Hematopoietic multipotent progenitor cell treated with erythropoietin and hydrocortisone succinate and interleukin-3 and kit ligand, for 4 days (in vitro differentiated cells): Measurements from ENCODE around the gene PADI2.

ENCODE experiments used
- DNase-seq: peaks from one replicate; pipeline ENCODE4 v3.0.0-alpha.2; 2015

The PADI2 gene

DNA sequence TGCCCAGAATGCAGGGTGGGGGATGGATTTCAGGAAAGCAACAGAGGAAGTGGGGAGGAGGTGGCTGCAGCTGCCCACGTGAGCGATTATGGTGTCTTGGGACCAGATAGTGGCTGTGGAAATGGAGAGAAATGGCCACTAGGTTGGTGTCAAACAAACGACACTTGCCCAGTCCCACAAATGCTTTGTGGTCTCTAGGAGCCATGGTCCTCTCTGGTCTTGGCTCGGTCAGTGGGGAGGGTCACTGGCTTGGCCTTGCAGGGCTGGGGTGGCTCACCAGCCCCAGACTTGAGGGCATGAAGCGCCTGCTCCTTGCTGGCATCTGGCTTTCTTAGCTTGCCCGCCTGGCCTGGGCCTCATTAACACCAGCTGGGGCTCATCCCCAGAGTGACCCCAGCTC, 7.2 kb downstream of the PADI2 start:
- peak; percentile 15 for DNase-seq

DNA sequence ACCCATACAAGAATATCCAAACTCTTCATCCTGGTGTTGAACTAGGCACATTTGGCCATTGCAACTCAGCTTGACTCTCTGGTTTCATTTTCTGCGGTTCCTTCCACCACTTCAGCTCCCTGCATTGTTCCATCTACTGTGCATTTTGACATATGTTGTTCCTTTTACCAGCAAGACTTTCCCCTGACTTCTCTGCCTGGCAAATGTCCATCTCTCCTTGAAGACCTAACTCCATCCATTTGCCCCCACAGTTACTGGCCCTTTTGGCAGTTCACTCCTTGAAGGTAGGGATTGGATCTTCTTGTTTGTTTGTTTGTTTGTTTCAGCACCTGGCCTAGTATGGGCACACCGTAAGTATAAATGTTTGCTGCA, 8.7 kb downstream of the PADI2 start:
- DNase-seq: no peak

DNA sequence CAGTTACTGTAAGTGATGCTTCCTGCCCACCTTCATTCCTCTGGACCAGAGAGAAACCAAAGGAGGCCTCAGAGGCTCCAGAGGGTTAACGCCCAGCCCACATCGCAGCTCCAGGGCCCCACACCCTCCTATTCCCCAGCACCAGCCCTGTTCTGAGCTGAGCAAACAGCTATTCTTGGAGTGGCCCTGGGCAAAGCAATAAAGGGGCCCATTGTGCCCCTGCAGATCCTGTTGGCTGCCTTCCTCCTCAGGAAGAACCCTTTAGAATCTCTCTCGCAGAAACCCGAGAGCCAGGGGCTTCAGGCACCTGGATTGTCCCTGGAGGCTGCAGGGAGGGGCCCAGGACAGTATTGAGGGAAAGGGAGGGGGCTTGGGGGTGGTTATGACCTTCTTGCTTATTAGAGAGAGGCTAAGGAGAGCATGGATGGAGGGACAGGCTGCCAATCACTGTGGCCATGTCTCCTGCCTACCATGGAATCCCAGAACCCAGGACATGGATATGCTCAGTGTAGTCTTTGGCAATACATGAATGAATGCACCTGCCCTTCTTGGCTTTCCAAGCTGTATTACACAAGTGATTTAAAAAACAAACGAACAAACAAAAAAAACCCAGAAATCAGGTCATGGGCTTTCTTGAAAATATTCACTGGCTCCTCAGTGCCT, 9.2 kb downstream of the PADI2 start:
- no peak for DNase-seq

DNA sequence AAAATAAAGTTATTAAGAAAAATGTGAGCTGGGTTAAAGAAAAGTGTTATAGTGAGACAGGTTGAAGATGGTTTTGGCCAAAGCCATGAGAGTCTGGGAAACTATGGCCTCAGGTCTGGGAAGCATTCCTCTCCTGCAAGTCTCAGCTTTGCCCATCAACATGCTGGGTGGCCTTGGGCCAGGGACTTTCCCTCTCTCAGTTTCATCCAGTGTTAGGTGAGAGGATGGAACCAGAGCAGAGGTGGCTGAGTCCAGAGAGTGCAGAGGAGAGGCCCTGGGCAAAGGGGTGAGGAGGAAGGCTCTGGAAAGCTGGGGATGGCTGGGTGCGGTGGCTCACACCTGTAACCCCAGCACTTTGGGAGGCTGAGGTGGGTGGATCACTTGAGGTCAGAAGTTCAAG, 10.5 kb downstream of the PADI2 start:
- no peak for DNase-seq

DNA sequence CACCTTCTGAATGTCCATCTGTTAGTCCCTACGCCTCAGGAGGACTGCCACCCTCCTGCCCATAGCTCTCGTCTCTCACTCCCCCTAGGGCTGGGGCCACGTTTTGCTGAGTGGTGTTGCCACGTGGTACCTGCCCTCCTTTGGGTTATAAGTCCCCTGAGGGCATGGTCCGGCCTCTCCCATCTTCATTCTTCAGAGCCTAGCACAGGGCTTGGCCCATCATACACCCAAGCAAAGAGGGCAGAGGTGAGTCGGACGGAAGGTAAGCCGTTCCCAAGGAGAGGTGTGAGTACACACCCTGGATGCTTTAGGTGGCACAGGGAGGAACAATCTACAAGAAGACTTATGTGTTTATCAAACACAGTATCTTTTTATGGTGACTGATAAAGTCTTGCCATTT, 10.9 kb downstream of the PADI2 start:
- DNase-seq: no peak

DNA sequence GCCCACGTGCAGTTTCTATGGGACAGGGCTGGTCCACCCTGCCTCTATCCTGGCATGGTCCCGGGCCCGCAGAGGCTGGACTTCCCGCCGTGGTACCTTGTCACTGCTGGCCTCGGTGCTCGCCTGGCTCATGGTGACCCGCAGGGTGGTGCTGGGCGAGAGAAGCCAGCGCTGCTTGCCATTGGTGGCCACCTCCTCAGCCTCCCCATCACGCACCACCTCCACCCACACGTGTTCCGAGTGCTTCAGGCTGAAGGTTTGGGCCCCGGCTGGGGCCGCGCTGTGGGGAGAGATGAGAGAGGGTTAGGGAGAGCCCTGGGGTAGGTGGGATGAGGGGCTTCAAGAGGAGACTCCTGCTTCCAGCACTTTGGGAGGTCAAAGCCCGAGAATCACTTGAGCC, 14.5 kb downstream of the PADI2 start:
- no peak for DNase-seq

DNA sequence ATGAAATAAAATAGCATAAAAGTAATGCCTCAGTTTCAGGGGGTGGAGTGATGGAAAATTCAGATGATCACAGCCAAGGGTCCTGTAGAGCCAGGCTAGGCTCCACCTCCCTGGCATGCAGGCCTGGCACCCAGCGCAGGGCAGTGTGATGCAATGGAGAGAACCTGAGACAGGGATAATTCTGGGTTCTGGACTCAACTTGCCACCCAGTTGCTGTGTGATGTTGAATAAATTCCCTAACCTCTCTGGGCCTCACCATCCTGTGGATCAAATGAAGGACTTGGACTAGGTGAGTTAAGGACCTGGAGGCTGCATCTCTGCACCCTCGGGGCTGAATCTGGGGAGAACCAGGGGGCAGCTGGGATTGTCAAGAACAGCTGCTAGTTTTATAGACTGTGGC, 17.0 kb downstream of the PADI2 start:
- DNase-seq: no peak

DNA sequence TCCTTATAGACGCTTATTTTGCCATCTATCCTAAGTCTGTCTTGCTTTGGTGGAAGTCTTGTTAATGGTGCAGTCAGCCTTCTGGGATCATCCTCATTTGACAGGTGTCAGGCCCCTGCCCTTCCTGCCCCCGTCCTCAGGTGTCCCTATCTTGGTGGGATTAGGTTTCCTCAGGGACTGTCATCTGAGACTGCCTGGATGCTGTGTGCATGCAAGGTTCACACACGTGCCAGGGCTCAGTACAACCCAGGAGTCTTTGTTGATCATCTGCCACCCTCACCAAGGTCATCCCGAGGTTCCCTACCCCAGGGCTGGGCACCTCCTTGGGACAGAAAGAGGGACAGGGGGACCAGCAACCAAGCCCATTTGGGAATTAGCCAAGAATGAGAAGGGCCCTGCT, 18.0 kb downstream of the PADI2 start:
- DNase-seq: no peak

DNA sequence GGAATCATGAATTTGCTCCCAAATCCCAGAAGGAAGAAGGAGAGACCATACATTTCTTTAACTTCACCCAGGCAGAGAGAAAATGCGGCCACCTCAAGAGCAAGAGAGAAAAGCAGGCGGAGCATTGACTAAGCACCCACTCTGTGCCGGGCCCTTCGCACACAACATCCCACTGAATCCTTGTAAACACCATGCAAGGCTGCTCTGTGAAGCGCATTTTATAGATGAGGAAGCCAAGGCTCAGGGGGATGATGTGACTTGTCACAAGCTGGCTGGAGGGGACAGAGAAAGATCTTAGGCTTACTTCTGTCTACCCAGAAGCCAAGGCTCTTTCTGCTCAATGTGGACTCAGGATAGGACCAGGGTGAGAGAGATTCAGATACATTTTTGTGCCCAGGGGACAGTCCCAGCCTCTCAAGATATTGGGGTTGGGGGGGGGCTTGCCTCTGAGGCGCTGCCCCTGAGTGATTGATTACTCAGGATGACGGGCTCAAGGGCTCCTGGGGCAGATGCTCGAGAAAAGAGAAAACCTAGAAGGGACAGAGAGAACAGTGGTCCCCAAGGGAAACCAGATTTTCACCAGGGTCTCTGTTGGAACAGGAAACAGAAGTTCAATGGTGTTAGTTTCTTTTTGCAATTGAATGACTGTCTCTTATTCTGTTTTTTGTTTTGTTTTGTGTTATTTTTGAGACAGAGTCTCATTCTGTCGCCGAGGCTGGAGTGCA, 19.5 kb downstream of the PADI2 start:
- no peak for DNase-seq

DNA sequence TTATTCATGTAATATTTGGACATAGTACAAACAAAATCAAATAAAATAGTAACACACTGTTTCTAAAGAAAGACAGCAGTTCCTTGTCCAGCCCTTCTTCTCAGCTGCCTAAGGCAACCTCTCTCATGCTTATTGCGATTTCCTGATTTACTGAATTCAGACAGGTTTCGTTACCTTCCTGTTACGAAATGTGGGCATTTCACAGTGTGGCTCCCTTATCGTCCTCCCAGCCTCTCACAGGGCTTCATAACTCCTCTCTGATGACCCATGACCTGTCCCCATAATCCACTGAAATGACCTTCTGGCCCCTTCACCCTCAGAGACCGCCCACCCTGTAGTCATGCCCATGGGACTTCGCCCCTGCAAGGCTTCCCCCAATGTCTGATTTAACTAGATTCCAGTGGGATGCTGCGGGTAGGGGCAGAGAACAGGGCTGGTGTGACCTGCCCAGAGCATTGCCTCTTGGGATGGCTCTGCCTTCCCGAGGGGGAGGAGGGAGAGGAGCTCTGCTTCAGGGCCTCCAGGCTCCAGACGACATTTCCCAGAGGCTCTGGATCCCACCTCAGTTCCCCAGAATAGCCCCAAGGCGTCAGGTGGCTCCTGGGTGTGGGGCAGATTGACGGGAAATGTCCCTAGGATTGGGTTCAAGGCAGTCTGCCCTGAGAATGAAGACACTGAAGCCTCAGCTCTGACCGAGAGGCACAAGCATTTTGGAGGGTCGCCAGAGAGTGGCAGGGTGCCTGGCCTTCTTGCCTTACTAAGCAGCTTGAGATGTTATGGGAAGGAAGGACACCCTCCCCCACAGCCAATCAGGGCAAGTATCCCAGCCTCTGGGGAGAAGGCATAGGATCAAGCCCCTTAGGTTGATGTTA, 20.6 kb downstream of the PADI2 start:
- peak; percentile 64 for DNase-seq

DNA sequence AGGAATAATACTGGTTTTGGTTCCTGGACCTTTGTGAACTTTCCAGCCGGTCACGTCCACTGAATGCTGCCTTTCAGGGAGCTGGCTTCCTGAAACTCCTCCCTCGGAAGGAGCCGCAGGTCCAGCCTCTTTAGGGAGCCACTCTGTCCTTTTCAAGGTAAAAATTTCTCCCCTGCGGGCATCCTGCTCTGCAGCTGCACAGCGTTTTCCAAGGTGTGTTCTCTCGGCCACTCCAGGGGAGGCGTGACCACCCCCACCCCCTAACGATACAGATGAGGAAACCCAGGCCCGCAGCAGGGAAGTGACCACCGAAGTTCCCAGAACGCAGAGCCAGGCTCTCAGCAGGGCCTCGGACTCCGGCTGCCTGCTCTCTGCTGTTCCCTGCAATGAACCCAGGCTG, 21.5 kb downstream of the PADI2 start:
- no peak for DNase-seq

DNA sequence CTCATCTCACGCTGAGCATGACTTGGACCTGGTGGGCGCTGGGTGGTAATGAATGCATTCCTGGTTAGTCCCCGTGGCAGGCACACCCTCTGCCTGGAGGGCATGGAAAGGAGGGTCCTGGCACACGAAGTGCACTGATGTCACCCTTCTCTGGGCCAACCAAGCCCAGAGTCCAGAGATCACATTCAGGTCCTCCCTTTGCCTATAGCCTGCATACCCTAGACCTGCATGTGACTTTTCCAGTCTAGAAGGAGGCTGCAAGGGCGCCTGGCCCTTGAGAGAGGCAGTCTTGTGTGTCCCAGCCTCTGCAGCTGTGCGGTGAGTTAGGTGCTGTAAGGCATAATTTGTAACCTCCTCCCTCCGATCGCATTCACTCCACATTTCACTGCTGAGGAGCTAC, 22.1 kb downstream of the PADI2 start:
- no peak for DNase-seq

DNA sequence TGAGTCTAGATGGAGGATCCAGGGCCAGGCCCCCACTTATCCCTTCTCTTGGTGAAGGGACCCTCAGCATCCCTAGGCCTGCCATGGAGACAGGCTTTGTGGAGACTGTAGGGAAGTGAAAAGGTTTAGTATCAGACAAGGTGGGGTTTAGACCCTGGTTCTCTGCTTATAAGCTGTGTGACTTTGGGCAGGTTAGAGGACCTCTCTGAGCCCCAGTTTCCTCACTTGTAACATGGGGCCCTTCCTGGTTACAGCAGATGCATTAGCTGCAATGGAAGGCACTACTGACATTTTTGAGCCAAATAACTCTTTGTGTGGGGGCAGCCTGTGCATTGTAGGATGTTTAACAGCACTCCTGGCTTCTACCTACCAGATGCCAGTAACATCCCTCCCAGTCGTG, 22.7 kb downstream of the PADI2 start:
- DNase-seq: no peak

DNA sequence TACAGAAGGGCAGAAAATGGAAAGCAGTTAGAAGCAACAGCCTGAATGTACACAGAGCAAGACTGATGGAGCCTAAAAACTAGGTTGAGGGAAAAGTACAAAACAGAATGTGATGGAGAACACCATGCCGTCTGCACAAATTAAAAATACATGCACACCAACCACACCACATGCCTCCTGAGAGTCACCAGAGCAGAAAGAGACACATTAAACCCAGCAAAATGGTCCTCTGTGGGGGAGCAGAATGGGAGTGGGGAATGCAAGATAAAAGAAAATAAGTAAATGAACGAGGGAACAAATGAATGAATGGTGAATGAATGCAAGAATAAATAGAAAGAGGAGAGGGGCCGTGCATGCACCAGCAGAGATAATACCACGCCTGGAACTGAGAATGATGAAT, 24.1 kb downstream of the PADI2 start:
- DNase-seq: no peak

DNA sequence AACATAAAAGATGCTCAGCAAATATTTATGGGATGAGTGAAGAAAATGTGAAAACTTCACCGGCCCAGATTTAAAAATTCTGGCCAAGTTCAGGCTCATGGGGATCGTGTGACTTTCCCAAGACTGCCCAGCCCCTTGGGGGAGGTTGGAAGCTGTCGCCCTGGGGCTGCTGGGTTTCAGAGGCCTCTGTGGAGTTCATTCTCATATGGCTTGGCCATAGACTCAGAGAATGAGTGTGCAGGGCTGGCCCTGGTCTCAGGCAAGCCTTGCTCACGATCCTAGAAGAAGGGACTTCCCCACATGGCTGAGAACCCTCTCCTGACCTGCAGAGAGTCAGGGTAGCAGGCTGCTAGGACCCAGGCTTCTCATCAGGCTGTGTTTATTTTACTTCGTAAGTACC, 24.6 kb downstream of the PADI2 start:
- no peak for DNase-seq

DNA sequence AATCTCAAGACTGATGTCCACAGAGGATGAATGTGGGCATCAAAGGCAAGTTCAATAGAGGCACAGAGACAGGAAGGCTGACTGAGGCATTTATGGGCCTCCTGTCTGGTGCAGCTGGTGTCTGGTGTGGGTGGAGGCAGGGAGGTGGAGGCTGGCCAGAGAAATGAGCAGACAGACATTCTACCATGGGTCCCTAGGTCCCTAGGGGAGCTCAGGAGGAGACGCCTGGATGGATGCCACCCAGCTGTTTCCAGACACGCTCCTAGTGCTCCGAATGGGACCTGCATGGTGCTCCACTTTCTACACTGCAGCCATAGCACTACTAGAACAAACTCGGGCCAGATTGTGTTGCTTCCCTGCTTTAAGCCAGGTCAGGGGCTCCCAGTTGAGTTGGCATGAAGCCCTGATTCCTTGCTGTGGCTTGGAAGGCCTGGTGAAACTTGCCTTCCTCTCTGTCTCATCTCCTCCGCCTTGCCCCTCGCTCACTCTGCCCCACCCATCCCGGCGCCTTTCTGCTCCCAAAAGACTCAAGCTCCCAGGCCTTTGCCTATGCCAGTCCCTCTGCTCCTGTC, 25.3 kb downstream of the PADI2 start:
- no peak for DNase-seq

DNA sequence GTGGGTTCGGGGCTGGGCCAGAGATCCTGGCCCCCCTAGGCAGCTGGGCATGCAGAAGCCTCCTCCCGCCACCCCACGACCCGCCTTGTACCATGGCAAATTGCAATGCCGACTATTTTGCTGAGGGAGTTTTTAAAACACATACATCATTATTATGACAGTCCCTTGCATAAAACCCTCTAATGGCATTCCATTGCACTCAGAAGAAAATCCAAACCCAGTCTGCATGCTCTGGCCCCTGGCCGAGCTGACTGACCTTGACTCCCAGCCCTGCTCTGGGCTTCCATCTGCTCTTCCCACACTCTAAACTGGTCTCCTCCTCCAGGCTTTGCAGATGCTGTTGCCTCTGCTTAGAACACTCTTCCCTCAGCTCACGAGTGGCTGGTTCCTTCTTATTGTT, 28.0 kb downstream of the PADI2 start:
- DNase-seq: no peak

DNA sequence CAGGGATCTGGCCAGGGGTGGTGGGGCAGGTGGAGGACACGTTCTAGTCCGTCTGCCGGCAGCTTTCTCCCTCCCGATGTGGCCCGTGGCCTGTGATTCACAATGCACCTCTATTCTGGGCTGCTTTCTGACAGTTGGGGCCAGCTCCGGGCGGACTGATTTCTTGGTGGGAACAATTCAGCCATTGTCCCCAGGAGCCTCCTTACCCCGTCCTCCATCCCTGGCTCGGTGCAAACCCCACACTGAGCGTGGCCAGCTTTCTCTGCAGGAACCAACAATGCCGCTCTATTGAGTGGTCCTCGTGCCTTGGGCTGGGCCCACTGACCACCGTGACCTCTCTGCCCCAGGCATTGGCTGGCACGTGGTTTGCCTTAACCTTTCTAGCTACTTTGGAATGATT, 29.7 kb downstream of the PADI2 start:
- no peak for DNase-seq

DNA sequence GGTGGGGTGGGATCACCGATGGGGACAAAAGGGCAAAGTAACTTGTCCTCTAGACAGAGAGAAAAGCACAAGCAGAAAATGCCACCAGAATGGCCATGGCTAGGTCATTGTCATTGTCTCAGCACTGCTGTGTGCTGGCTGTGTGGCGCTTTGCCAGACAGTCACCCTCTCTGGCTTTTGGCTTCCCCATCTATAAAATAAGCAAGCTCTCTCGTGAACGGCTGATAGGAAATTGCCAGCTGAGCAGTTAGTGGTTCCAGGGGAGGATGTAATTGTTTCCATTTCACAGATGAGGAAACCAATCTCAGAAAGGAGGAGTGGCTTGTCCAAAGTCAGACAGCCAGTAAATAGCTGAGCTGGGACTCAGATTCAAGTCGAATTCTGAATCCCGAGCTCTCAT, 32.5 kb downstream of the PADI2 start:
- DNase-seq: peak; percentile 35

DNA sequence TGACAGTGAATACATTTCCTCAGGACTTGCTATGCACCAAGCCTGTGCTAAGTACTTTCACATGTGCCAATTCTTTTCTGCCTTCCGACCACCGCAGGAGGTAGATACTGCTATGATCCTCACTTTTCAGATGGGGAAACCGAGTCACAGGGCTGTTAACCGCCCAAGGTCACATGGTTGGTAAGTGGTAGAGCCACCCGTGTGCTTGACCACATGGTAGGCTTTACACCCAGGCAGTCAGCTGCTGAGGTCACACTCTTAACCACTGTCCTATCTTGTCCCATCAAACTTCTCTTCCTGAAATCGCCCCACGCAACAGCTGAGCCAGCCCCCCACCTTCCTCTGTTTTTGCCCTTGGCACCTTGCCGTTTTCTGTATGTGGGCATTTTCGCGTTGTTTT, 34.5 kb downstream of the PADI2 start:
- DNase-seq: peak; percentile 64

DNA sequence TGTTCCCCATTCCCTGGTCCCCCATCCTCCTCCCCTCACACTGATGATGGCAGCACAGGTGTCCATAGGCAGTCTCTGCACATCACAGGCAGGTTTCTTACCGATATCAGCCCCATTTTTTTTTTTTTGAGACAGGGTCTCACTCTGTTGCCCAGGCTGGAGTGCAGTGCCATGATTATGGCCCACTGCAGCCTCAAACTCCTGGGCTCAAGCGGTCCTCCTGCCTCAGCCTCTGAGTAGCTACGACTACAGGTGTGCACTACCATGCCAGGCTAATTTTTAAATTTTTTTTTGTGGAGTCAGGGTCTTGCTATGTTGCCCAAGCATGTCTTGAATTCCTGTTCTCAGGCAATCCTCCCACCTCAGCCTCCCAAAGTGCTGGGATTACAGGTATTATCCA, 36.5 kb downstream of the PADI2 start:
- DNase-seq: no peak

DNA sequence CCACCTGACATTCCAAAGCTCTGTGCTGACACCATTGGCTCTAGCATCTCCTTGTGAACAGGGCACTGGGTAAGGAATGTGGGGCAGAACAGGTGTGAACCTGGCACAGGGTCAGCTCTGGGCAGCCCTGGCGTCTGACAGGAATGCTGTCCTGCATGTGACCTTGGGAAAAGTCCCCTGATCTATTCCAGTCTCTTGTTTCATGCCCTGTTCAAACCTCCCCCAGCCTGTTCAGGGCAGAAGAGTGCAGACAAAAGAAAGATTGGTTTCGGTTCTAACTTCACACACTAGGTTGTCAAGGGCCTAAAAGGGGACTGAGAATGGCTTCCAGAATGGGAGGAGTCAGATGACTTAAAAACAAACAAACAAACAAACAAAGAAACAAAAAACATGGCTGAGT, 37.8 kb downstream of the PADI2 start:
- no peak for DNase-seq

DNA sequence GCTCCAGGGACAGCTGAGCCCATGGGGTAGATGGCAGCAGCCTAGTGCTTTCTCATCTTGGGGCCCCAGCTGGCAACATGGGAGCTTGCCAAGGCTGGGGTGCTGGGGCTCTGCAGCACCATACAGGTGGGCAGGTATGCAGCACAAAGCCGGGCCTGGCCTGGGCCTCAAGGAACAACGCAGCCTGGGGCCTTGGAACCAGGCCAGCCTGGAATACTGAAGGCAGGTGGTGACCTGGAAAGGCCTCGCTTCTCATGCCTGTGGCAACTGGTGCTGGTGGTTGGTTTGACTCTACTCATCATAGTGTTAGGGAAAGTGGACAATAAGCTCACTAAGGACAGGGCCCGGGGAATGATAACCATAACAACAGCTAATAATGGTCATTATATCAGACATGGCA, 38.4 kb downstream of the PADI2 start:
- no peak for DNase-seq
